ENCODE data around the gene MORC1.

- no peak for TF ChIP-seq JUN (IDR thresholded peaks at IDR 0.05)
- no peak for TF ChIP-seq CTCF (IDR thresholded peaks at IDR 0.05)
These were observed 650 bp upstream of the MORC1 start for GRCh38 chr3:109118584-109118983.

Data from A549 (cell line).